NCI-H1417 treated with DMSO at 0.1 percent for 48 hours (cell line): Measurements from ENCODE around the gene SCAMP4.
A peak's percentile ranks its signal among the peaks of the same experiment; 100 is the strongest.
"Not testable (repeated sequence)": the region's sequence is repeated elsewhere in the genome, so short reads cannot be mapped to it uniquely, and the experiment has no call there.

Source experiments
- DNase-seq: peaks from one replicate; lab custom pipeline; 2025; lab: John Stamatoyannopoulos, UW

The SCAMP4 gene

DNA sequence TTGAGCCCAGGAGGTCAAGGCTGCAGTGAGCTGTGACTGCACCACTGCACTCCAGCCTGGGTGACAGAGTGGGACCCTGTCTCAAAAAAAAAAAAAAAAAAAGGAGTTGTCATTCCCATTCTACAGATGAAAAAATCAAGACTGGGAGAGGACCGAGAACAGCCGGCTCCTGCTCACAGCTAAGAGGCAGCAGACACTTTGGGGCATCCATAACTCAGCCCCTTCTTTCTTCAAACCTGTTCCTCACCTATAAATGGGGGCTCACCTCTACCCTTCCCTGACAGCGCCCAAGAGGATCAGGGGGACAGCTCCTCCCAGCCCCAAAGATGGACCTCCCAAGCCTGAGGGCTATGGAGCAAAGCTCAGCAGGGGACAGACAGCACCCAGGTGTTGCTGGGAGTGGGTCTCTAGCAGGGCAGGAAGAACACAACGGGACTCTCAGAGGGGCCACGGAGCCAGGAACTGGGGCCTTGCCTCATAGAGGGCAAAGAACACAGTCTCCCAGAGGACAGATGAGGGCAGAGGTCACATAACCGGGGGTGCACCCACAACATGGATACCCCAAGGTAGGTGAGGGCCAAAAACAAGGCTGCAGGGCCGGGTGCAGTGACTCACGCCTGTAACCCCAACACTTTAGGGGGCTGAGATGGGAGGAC, 38.4 kb upstream of the SCAMP4 start:
- no peak for DNase-seq

DNA sequence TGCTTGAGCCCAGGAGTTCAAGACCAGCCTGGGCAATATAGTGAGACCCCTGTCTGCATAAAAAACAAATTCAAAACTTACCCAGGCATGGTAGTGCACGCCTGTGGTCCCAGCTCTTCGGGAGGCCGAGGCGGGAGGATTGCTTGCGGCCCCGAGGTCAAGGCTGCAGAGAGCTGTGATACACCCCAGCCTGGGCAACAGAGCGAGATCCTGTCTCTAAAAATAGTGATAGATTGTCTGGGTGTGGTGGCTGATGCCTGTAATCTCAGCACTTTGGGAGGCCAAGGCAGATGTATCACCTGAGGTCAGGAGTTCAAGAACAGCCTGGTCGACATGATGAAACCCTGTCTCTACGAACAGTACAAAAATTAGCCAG, 37.9 kb upstream of the SCAMP4 start:
- DNase-seq, result no peak

DNA sequence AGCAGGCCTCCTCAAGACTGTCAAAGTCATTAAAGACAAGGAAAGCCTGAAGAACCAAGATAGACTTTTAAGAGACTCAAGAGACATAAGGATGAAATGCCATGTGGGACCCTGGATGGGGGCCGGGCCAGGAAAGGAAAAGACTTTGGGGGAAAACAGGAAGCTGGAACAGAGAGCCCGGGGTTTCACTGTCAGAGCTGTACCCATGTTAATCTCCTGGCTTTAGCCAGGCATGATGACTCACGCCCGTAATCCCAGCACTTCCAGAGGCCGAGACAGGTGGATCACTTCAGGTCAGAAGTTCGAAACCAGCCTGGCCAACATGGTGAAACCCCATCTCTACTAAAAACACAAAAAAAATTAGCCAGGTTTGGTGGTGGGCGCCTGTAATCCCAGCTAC, 36.2 kb upstream of the SCAMP4 start:
- DNase-seq, result no peak

- no peak for DNase-seq
Measured at GRCh38 chr19:1871140-1871597, 34.0 kb upstream of the SCAMP4 start.

GRCh38 chr19:1871630-1872029, 33.6 kb upstream of the SCAMP4 start:
- DNase-seq, result no peak

DNA sequence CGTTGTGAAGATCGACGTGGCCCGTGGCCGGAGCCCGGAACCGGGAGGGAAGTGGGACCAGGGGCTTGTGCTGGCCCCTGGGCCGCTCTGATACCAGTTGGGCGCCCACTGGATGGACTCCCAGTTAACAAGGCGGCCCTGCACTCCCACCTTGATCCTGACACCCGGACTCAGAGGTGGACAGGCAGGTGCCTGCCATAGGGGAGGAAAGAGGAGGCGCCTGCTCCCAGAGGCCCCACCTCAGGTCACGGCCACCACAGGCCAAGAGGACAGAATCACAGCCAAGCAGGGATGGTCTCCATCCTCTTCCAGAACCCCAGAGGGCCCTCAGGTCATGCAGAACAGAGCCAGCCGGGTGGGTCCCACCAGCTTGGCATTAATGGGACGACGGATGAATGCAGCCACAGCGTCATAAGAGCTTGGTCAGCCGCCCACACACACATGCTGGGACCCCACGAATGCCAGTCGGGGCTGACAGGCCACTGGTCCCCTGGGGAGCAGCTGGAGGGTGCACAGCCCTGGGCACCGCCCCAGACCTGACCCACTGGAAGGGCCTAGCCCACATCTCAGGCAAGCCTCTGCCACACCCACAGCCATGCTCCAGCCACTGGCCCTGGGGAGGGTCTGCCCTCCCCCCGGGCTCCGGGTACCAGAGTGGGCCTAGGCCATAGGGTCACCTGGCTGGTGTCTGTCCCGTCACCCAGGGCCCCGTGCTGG, 32.2 kb upstream of the SCAMP4 start:
- DNase-seq, result no peak

DNA sequence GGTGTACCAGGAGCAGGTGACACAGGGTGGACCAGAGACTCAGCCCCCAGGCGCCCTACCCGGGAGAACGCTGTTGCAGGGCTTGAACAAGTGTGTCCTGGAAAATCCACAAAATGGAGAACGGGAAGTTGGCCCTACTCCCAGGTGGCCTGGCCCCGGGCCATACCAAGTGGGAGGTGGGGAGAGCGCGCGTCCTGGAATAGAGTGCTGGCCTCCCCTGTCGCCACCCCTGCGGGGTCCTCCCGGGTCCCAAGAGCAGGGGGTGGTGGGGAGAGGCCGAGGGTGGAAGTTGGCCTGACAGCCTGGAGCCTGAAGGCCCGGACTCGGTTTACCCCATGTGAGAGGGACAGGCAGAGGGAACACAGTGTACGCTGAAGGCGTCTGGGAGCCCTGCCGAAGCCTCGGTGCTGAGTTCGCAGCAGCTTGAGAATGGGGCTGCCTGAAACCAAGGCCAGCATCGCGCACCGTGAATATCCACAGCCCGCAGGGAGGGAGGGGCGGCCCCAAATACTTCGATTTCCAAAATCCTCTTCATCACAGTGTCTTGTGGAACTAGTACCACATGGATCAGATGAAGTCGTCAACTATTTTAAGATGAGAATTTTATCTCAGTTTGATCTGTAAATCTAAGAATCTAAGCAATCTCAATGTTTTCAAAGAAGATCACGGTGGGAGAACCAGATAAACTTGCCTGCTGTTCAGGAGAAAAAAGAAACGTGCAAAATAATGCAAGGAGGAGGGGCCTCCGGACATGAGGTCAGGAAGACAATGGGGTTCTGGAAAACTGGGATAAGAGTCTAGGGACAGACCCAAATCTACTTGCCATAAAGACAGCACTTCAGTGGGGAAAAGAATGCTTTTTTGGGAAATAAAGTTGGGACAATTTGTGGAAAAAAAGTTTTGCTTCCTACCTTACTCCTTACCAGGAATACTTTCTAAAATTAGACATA, 31.4 kb upstream of the SCAMP4 start:
- no peak for DNase-seq

GRCh38 chr19:1874554-1875185, 30.5 kb upstream of the SCAMP4 start:
- no peak for DNase-seq

GRCh38 chr19:1875265-1875645, 29.9 kb upstream of the SCAMP4 start:
- not testable (repeated sequence) for DNase-seq

DNA sequence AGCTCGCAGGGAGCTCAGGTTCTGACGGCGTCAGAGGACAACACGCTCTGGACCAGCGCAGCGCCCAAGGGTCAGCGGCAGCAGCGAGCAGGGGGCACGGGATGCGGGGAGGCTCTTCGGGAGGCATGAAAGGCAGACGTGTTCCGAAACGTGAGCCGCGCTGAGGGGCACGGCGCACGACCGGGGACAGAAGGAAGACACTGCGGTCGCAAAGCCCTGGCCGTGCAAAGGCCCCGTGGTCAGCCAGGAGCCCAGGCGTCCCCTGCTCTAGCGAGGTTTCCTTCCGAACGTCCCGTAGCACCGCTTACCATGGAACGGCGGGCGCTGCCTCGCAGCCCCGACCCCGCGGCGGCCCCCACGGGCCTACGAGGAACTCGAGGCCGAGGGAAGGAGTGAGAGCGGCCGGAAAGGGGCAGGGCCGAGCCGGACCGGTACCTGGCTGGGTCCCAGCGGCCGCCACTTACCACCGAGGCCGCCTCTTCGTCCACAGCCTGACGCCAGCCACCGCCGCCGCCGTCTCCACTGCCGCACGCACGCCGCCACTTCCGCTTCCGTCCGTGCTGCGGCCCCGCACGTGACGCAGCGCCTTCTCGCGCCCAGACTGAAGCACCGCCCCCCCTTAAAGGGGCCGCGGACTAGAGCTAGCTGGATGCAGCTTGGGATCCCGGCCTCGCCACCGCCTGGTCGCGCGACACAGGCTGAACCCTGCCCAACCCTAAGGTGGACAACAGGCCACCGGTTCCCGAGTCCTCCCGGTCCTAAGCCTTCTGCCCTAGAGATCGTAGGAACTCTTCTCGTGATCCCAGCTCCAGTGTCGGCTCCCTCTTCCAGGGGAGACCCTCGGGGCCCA, 29.3 kb upstream of the SCAMP4 start:
- DNase-seq, result peak; percentile 44

DNA sequence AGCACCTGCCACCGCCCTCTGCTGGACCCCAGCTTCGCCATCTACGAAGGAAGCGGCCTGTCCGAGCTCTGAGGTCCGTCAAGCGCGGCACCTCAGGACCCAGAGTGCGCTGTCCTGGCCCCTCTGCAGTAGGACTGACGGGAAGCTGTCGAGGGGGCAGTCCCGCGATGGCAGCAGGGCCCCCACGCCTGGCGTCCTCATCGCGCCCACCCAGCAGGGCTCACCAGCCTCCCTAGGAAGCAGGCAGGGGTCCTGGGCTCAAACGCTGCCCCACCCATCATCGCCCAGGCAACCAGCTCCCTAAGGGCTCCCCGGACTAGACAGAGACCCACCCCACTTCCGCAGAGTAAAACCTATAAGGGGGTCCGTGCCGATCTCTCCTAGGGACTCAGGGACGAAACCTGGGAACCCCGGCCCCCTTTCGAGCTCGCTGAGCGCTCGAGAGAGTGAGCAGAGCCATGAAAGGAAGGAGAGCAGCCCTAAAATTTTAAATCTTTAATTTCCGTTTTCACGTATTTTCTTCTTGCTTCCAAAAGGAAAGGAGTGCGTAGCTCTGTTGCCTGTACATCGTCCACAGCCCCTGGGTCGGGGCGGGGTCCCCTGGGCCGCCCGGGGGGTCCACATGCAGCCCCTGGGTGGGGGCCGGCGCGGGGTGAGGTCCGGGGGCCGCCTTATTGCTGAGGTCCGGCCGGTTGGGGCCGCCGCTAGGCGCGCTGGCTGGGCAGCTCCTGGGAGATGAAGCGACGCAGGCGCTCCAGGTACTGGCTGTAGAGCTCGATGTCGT, 28.5 kb upstream of the SCAMP4 start:
- not testable (repeated sequence) for DNase-seq

- DNase-seq, result not testable (repeated sequence)
Measured at GRCh38 chr19:1877280-1877660, 27.9 kb upstream of the SCAMP4 start.

- not testable (repeated sequence) for DNase-seq
Measured at GRCh38 chr19:1878583-1878982, 26.6 kb upstream of the SCAMP4 start.

GRCh38 chr19:1879982-1880381, 25.2 kb upstream of the SCAMP4 start:
- DNase-seq, result not testable (repeated sequence)

GRCh38 chr19:1880611-1881392, 24.4 kb upstream of the SCAMP4 start:
- no peak for DNase-seq

DNA sequence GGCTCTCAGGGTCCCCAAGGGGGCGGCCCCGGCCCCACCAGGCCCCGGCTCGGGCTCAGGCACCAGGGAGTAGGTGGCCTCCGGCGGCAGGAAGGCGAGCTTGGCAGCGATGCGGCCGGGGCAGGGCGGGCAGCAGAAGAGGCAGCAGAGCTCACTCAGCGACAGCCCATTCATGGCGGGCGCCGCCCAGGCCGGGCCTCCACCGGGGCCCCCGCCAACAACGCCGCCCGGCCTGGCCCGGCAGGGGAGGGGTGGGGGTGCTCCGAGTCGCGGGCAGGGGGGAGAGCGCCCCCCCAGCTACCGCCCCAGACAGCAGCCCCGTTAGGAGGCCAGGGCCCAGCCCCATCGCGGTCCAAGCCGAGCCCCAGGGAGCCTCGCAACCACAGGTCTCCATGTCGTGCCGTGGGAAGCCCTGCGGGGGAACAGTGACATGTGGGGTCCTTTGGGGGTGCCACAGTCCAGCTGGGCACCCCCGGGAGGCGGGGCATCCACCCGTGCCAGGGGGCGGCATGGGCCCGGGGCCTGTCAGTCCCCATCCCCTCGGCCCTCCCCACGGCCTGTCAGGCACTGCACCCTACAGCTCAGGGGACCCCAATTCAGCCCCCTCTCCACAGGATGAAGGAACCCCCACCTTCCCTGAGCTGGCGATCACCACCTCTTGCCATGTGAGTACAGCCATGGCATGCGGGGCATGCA, 23.7 kb upstream of the SCAMP4 start:
- DNase-seq, result not testable (repeated sequence)

DNA sequence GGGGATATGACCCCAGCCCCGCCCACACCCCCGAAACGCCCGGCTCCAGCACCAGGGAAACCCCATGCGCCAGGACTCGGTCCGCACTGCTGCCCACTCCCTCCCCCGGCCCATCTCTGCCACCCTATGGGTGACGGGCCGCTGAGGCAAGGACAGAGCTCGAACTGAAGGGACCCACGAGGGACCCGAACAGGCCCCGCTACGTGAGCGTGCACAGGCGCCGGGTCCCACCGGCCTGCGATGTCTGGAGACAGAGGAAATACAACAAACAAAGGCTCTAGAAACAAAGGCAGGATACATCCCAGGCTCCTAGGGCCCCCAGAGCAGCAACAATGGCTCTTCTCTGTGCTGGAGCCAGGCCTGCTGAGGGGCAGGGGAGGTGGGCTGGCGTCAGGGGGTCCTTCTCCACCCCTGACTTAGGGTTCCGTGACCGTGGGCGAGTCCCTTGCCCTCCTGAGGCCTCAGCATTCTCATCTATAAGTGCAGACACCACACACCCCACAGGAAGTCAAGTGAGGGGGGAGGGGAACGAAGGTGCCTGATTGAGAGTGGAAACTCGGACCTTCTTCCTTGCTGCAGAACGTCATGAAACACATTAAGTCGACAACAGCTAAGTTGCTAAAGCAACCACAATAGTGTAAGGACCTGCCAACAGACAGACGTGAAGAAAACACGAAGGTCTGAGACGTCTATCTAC, 23.0 kb upstream of the SCAMP4 start:
- no peak for DNase-seq
